HCT116 (cell line): ENCODE measurements around the gene SCARB1. TPM values are rescaled to one million over a fixed set of nuclear protein-coding genes. Genes with fewer than 3 reads are reported as not detected.

Source experiments
- ATAC-seq: fragments of 200-7000 bp; cut with Tn5 transposase; 2 replicates; pipeline ENCODE4 v1.9.1; 2020; ENCODE audit warnings: mild to moderate bottlenecking, moderate library complexity
- BruUV-seq: library from RNA; stranded (reverse); fragments of 400-500 nt; replicated peaks from 2 replicates; lab custom pipeline; 2021; lab: Mats Ljungman, UMichigan
- CTCF ChIA-PET: fragments of 300-600 bp; sonication (Branson Sonifier 250); formaldehyde crosslinking; loops from one replicate; lab custom pipeline; 2021; ENCODE audit warnings: antibody characterized with exemption; lab: Charles Lee
- POLR2A ChIA-PET: fragments of 300-600, 350-600 bp; sonication (Branson Sonifier 250); formaldehyde crosslinking; loops from one replicate; lab custom pipeline; 2021; ENCODE audit warnings: antibody characterized with exemption; lab: Charles Lee
- RAD21 ChIA-PET, 2 experiments: fragments of 300-600 bp; sonication (Branson Sonifier 250); formaldehyde crosslinking; loops; one replicate each; lab custom pipeline; 2023; ENCODE audit warnings: low total read pairs in 2 of 2; ENCODE audit not compliant: uncharacterized antibody in 2 of 2, unreplicated experiment in 2 of 2, low non-redundant PET in 1 of 2; lab: Charles Lee
- DNase-seq: peaks from one replicate; pipeline ENCODE4 v3.0.0-alpha.2; 2010; ENCODE audit warnings: low read depth, low spot score
- H2AFZ ChIP-seq: fragments of 200-600 bp; shearing (Covaris generic), sonication (generic); 2 replicates; pipeline ENCODE4 v1.6.1; 2017; ENCODE audit warnings: low read depth, mixed run types, mixed read lengths, antibody characterized with exemption, low read length; ENCODE audit not compliant: poor library complexity, severe bottlenecking
- H3K27ac ChIP-seq: 2 replicates; pipeline ENCODE4 v1.5.1; 2012; ENCODE audit warnings: low read depth, low read length
- H3K27me3 ChIP-seq: fragments of 200-600 bp; sonication (generic); 2 replicates; pipeline ENCODE4 v1.6.1; 2016; ENCODE audit warnings: mixed run types, low read length, mixed read lengths; ENCODE audit not compliant: insufficient read depth
- H3K36me3 ChIP-seq, 2 experiments: fragments of 200-500 bp in 1 of 2; fragments of 200-600 bp in 1 of 2; sonication (Bioruptor generic) in 1 of 2; sonication (generic) in 1 of 2; 2 replicates each; pipeline versions ENCODE4 v1.5.1 to v1.6.1; 2014 to 2016; ENCODE audit warnings: low read length in 2 of 2, inconsistent platforms in 1 of 2, mixed read lengths in 1 of 2, mixed run types in 1 of 2; ENCODE audit not compliant: insufficient read depth in 2 of 2, control insufficient read depth in 1 of 2
- H3K4me1 ChIP-seq, 2 experiments: fragments of 200-600 bp in 1 of 2; sonication (generic) in 1 of 2; 2 replicates each; pipeline versions ENCODE4 v1.5.1 to v1.6.1; 2012 to 2017; ENCODE audit warnings: low read length in 2 of 2, inconsistent platforms in 1 of 2, mild to moderate bottlenecking in 1 of 2, mixed read lengths in 1 of 2, mixed run types in 1 of 2, moderate library complexity in 1 of 2; ENCODE audit not compliant: insufficient read depth in 2 of 2, control insufficient read depth in 1 of 2
- H3K4me2 ChIP-seq: fragments of 200-600 bp; sonication (generic); 2 replicates; pipeline ENCODE4 v1.6.1; 2017; ENCODE audit warnings: mixed run types, low read length, mixed read lengths
- H3K4me3 ChIP-seq, 2 experiments: fragments of 200-600 bp in 1 of 2; sonication (generic) in 1 of 2; replicated peaks in 1 of 2; 2 replicates each; pipeline ENCODE4 v1.5.1; 2011 to 2016; ENCODE audit warnings: low read length in 2 of 2, control low read depth in 1 of 2, low read depth in 1 of 2, mild to moderate bottlenecking in 1 of 2, mixed read lengths in 1 of 2, mixed run types in 1 of 2
- H3K79me2 ChIP-seq: fragments of 200-600 bp; sonication (generic); 2 replicates; pipeline ENCODE4 v1.6.1; 2017; ENCODE audit warnings: mild to moderate bottlenecking, mixed run types, low read length, moderate library complexity, mixed read lengths; ENCODE audit not compliant: insufficient read depth
- H3K9ac ChIP-seq: fragments of 200-600 bp; sonication (generic); 2 replicates; pipeline ENCODE4 v1.6.1; 2016; ENCODE audit warnings: low read length, mixed read lengths
- H3K9me2 ChIP-seq: fragments of 200-600 bp; sonication (generic), shearing (Covaris generic); 2 replicates; pipeline ENCODE4 v1.6.1; 2017; ENCODE audit warnings: mixed run types, mild to moderate bottlenecking, moderate library complexity; ENCODE audit not compliant: insufficient read depth
- H3K9me3 ChIP-seq, 2 experiments: fragments of 200-500 bp in 1 of 2; fragments of 200-600 bp in 1 of 2; sonication (Bioruptor generic) in 1 of 2; sonication (generic) in 1 of 2; 2 replicates each; pipeline ENCODE4 v1.6.1; 2014 to 2017; ENCODE audit warnings: low read length in 2 of 2, mixed read lengths in 2 of 2, inconsistent platforms in 1 of 2, low read depth in 1 of 2, mild to moderate bottlenecking in 1 of 2, mixed run types in 1 of 2, moderate library complexity in 1 of 2; ENCODE audit not compliant: control insufficient read depth in 1 of 2, insufficient read depth in 1 of 2
- H4K20me1 ChIP-seq: fragments of 200-600 bp; sonication (generic), shearing (Covaris generic); 2 replicates; pipeline ENCODE4 v1.6.1; 2017; ENCODE audit warnings: mixed run types, mild to moderate bottlenecking, moderate library complexity; ENCODE audit not compliant: insufficient read depth
- CBX3 ChIP-seq: IDR thresholded peaks from 2 replicates; pipeline ENCODE4 v1.6.1; 2012; ENCODE audit warnings: low read depth
- CEBPB ChIP-seq: IDR thresholded peaks from 2 replicates; pipeline ENCODE4 v1.6.1; 2012; ENCODE audit warnings: low read depth
- EGR1 ChIP-seq: IDR thresholded peaks from 2 replicates; pipeline ENCODE4 v1.6.1; 2012; ENCODE audit warnings: low read depth
- ELF1 ChIP-seq: IDR thresholded peaks from 2 replicates; pipeline ENCODE4 v1.6.1; 2012; ENCODE audit warnings: low read depth, borderline replicate concordance
- EZH2 ChIP-seq: fragments of 200-600 bp; sonication (generic); IDR thresholded peaks from 2 replicates; pipeline ENCODE4 v1.6.1; 2017; ENCODE audit warnings: antibody characterized with exemption, mixed run types
- EZH2phosphoT487 ChIP-seq: fragments of 200-600 bp; IDR thresholded peaks from 2 replicates; pipeline ENCODE4 v1.6.1; 2018; ENCODE audit warnings: antibody characterized with exemption, borderline replicate concordance
- FOSL1 ChIP-seq: IDR thresholded peaks from 2 replicates; pipeline ENCODE4 v1.6.1; 2012; ENCODE audit warnings: low read depth
- POLR2A ChIP-seq: IDR thresholded peaks from 2 replicates; pipeline ENCODE4 v1.7.0; 2011; ENCODE audit warnings: borderline replicate concordance; ENCODE audit not compliant: insufficient read depth, insufficient read length; ENCODE audit errors: extremely low read depth
- RAD21 ChIP-seq: IDR thresholded peaks from 2 replicates; pipeline ENCODE4 v1.6.1; 2012; ENCODE audit warnings: low read depth, mild to moderate bottlenecking
- SIN3A ChIP-seq: IDR thresholded peaks from 2 replicates; pipeline ENCODE4 v1.6.1; 2012; ENCODE audit warnings: low read depth
- SP1 ChIP-seq: IDR thresholded peaks from 2 replicates; pipeline ENCODE4 v1.6.1; 2012; ENCODE audit warnings: low read depth
- SRF ChIP-seq: IDR thresholded peaks from 2 replicates; pipeline ENCODE4 v1.6.1; 2012; ENCODE audit warnings: low read depth
- TCF7L2 ChIP-seq: IDR thresholded peaks from 2 replicates; pipeline ENCODE4 v1.7.0; 2011; ENCODE audit warnings: borderline replicate concordance, inconsistent platforms; ENCODE audit not compliant: insufficient read depth, insufficient read length; ENCODE audit errors: extremely low read depth
- YY1 ChIP-seq: IDR thresholded peaks from 2 replicates; pipeline ENCODE4 v1.6.1; 2011; ENCODE audit warnings: low read length, low read depth, moderate library complexity, mild to moderate bottlenecking; ENCODE audit not compliant: insufficient replicate concordance; ENCODE audit errors: extremely low read depth
- ZNF274 ChIP-seq: fragments of 200-500 bp; sonication (Bioruptor generic); IDR thresholded peaks from 2 replicates; pipeline ENCODE4 v1.6.1; 2014; ENCODE audit warnings: mild to moderate bottlenecking, low read depth, low read length, inconsistent platforms
- intact Hi-C: fragments of 100-400 bp; cut with micrococcal nuclease; formaldehyde crosslinking; loops from 2 replicates; pipeline ENCODE4 v1.10.0; 2022
- total RNA-seq: library from RNA; stranded (reverse); gene quantifications from one replicate; pipeline ENCODE4 v1.2.1, GENCODE V29; 2021; ENCODE audit not compliant: unreplicated experiment
- TF ChIP-seq, protein P1 (sequence below): IDR thresholded peaks from 2 replicates; pipeline ENCODE4 v1.6.1; 2012
- TF ChIP-seq, protein P2 (sequence below), 3 experiments: fragments of 200-600 bp in 1 of 3; sonication (generic) in 1 of 3; IDR thresholded peaks in 2 of 3; conservative IDR thresholded peaks in 1 of 3; 2 replicates each; pipeline ENCODE4 v1.5.1; 2012 to 2017; ENCODE audit warnings: low read depth in 2 of 3, low read length in 2 of 3, antibody characterized with exemption in 1 of 3, borderline replicate concordance in 1 of 3, control low read depth in 1 of 3, mild to moderate bottlenecking in 1 of 3, mixed read lengths in 1 of 3, mixed run types in 1 of 3, moderate library complexity in 1 of 3; ENCODE audit not compliant: insufficient read depth in 1 of 3

The SCARB1 gene
- total RNA-seq, 1 experiment from 2014 or later: 95.5 TPM

DNA sequence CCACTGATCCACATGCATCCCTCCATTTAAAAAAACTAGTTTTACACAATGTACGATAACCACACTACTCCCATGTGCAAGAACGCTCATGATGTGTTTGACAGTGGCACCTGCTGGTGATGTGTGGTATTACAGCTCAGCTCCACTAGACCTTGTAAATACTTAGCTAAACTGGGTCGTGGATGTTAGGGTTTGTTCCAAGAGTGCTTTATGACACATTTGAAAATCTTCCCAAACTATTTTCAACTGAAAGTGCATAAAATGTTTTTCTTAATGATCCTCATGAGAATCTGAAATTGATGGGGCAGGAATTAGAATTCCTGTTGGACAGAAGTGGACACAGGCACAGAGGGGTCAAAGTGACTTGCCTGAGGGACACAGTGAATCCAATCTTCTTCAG, 99.2 kb downstream of the SCARB1 start:
- Histone ChIP-seq H3K9me2 (no peaks in the 10 kb centered on the region), H3K4me3 (no peak overlapping the region), H3K27ac (no peak overlapping the region), H3K4me2 (no peak overlapping the region), H3K27me3 (no peaks in the 10 kb centered on the region), H3K9me3 (peaks cover 13 to 29% of the 10 kb centered on the region in 2 experiments; a peak in 2 of 4 replicates), H3K9ac (no peak overlapping the region), H4K20me1 (no peaks in the 10 kb centered on the region), H2AFZ (no peak overlapping the region), H3K79me2 (no peaks in the 10 kb centered on the region), H3K36me3 (no peaks in the 10 kb centered on the region), H3K4me1 (no peaks in the 10 kb centered on the region)
- TF ChIP-seq CEBPB (no peak), SRF (no peak), ELF1 (no peak), EGR1 (no peak), FOSL1 (no peak), POLR2A (no peak), EZH2 (no peak), SIN3A (no peak), TCF7L2 (no peak), RAD21 (peak; percentile 56), YY1 (no peak), CBX3 (peak; percentile 96), ZNF274 (no peak), SP1 (no peak), EZH2phosphoT487 (no peak)
- TF ChIP-seq, protein P1, sequence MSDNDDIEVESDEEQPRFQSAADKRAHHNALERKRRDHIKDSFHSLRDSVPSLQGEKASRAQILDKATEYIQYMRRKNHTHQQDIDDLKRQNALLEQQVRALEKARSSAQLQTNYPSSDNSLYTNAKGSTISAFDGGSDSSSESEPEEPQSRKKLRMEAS: no peak; the same call in 1 of the 2 replicates
- TF ChIP-seq, protein P2, sequence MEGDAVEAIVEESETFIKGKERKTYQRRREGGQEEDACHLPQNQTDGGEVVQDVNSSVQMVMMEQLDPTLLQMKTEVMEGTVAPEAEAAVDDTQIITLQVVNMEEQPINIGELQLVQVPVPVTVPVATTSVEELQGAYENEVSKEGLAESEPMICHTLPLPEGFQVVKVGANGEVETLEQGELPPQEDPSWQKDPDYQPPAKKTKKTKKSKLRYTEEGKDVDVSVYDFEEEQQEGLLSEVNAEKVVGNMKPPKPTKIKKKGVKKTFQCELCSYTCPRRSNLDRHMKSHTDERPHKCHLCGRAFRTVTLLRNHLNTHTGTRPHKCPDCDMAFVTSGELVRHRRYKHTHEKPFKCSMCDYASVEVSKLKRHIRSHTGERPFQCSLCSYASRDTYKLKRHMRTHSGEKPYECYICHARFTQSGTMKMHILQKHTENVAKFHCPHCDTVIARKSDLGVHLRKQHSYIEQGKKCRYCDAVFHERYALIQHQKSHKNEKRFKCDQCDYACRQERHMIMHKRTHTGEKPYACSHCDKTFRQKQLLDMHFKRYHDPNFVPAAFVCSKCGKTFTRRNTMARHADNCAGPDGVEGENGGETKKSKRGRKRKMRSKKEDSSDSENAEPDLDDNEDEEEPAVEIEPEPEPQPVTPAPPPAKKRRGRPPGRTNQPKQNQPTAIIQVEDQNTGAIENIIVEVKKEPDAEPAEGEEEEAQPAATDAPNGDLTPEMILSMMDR (IDR thresholded peaks at IDR 0.05 in 2 of 3, conservative IDR thresholded peaks at IDR 0.05 in 1 of 3; ENCODE audit: borderline replicate concordance in 1 of 3, insufficient read depth in 1 of 3, low read depth in 2 of 3, low read length in 2 of 3): peak; percentile 38 to 97 (median 74); a peak in 5 of 6 replicates
- POLR2A ChIA-PET: no interaction called here
- DNase-seq (no peak), ATAC-seq (no peak)
- RAD21 ChIA-PET: interaction anchor here in 1 of 2 experiments (0.7 to 1.1 kb wide), 2 partner anchors 24 to 542 kb away, joined by 3 to 4 read pairs; no protein-coding TSS in a partner anchor
- no TSS peak for BruUV-seq
- intact Hi-C loops: no loop called here
- CTCF ChIA-PET: interaction anchor here (1.0 to 1.1 kb wide), 2 partner anchors 246 to 732 kb away, joined by 4 read pairs; no protein-coding TSS in a partner anchor
